GM23338 (cell line): ENCODE data around the gene MACROD1. TPM values are rescaled to one million over a fixed set of nuclear protein-coding genes. Genes with fewer than 3 reads are reported as not detected.

ENCODE experiments used
- ATAC-seq: fragments of 200-7000 bp; cut with Tn5 transposase; 3 replicates; pipeline ENCODE4 v1.9.1; 2020
- DNase-seq: peaks from one replicate; pipeline ENCODE4 v3.0.0-alpha.2; 2015; ENCODE audit warnings: low spot score
- H2AFZ ChIP-seq: fragments of 200-600 bp; sonication (generic); 2 replicates; pipeline ENCODE4 v1.8.0; 2016; ENCODE audit warnings: antibody characterized with exemption, mild to moderate bottlenecking, moderate library complexity
- H3F3A ChIP-seq: fragments of 200-600 bp; sonication (generic); replicated peaks from 2 replicates; pipeline ENCODE4 v1.8.0; 2017; ENCODE audit warnings: antibody characterized with exemption, mixed run types, low read depth
- H3K27ac ChIP-seq: fragments of 200-600 bp; sonication (generic); 2 replicates; pipeline ENCODE4 v1.6.1; 2016; ENCODE audit warnings: low read depth
- H3K27me3 ChIP-seq: fragments of 200-600 bp; sonication (generic); 2 replicates; pipeline ENCODE4 v1.8.0; 2016; ENCODE audit warnings: mild to moderate bottlenecking, mixed run types, moderate library complexity; ENCODE audit not compliant: insufficient read depth
- H3K36me3 ChIP-seq: fragments of 200-600 bp; sonication (generic); 2 replicates; pipeline ENCODE4 v1.8.0; 2016; ENCODE audit warnings: mild to moderate bottlenecking; ENCODE audit not compliant: insufficient read depth
- H3K4me1 ChIP-seq: fragments of 200-600 bp; sonication (generic); 2 replicates; pipeline ENCODE4 v1.8.0; 2016; ENCODE audit warnings: mild to moderate bottlenecking, moderate library complexity; ENCODE audit not compliant: insufficient read depth
- H3K4me2 ChIP-seq: fragments of 200-600 bp; sonication (generic); 2 replicates; pipeline ENCODE4 v1.7.1; 2017; ENCODE audit warnings: mixed run types
- H3K4me3 ChIP-seq: fragments of 200-600 bp; sonication (generic); 2 replicates; pipeline ENCODE4 v1.6.1; 2016; ENCODE audit warnings: mixed run types
- H3K79me2 ChIP-seq: fragments of 200-600 bp; sonication (generic); replicated peaks from 2 replicates; pipeline ENCODE4 v1.8.0; 2017; ENCODE audit warnings: mild to moderate bottlenecking; ENCODE audit not compliant: insufficient read depth
- H3K9me2 ChIP-seq: fragments of 200-600 bp; sonication (generic); 2 replicates; pipeline ENCODE4 v1.8.0; 2017; ENCODE audit not compliant: insufficient read depth
- H4K20me1 ChIP-seq: fragments of 200-600 bp; sonication (generic); replicated peaks from 2 replicates; pipeline ENCODE4 v1.8.0; 2017; ENCODE audit warnings: mild to moderate bottlenecking; ENCODE audit not compliant: insufficient read depth
- H3K27ac Mint-ChIP-seq: 2 replicates; pipeline ENCODE4 v1.8.0; 2020; ENCODE audit warnings: inconsistent platforms, mild to moderate bottlenecking, moderate library complexity, mixed read lengths
- H3K27me3 Mint-ChIP-seq: 3 replicates; pipeline ENCODE4 v1.8.0; 2022; ENCODE audit warnings: low read depth, mild to moderate bottlenecking, moderate library complexity, mixed read lengths, inconsistent platforms; ENCODE audit not compliant: insufficient read depth, poor library complexity
- H3K36me3 Mint-ChIP-seq: 3 replicates; pipeline ENCODE4 v1.8.0; 2021; ENCODE audit warnings: low read depth, mild to moderate bottlenecking, inconsistent platforms, moderate library complexity, mixed read lengths
- H3K4me1 Mint-ChIP-seq: 3 replicates; pipeline ENCODE4 v1.8.0; 2020; ENCODE audit warnings: mild to moderate bottlenecking, inconsistent platforms, mixed read lengths
- H3K4me3 Mint-ChIP-seq: 3 replicates; pipeline ENCODE4 v1.8.0; 2021; ENCODE audit warnings: moderate library complexity, mild to moderate bottlenecking, inconsistent platforms, mixed read lengths
- H3K9me3 Mint-ChIP-seq: 3 replicates; pipeline ENCODE4 v1.8.0; 2020; ENCODE audit warnings: moderate library complexity, mild to moderate bottlenecking, inconsistent platforms, mixed read lengths
- CREB1 ChIP-seq: fragments of 250-450 bp; sonication (Bioruptor Pico); IDR thresholded peaks from 2 replicates; pipeline ENCODE4 v1.5.0; 2020; ENCODE audit warnings: low read depth, mild to moderate bottlenecking, moderate library complexity
- EZH2 ChIP-seq: fragments of 200-600 bp; sonication (generic); IDR thresholded peaks from one replicate; pipeline ENCODE4 v1.8.0; 2017; ENCODE audit warnings: antibody characterized with exemption, mild to moderate bottlenecking, low read depth; ENCODE audit not compliant: unreplicated experiment
- EZH2phosphoT487 ChIP-seq: fragments of 200-600 bp; sonication (generic); IDR thresholded peaks from one replicate; pipeline ENCODE4 v1.8.1; 2018; ENCODE audit warnings: antibody characterized with exemption; ENCODE audit not compliant: unreplicated experiment
- JUNB ChIP-seq: IDR thresholded peaks from one replicate; pipeline ENCODE4 v1.6.1; 2016; ENCODE audit warnings: antibody characterized with exemption; ENCODE audit not compliant: unreplicated experiment
- NANOG ChIP-seq: IDR thresholded peaks from 2 replicates; pipeline ENCODE4 v1.6.1; 2016; ENCODE audit warnings: antibody characterized with exemption, borderline replicate concordance
- POLR2AphosphoS5 ChIP-seq: IDR thresholded peaks from 2 replicates; pipeline ENCODE4 v1.6.1; 2016; ENCODE audit warnings: antibody characterized with exemption, low read depth
- STAT1 ChIP-seq: IDR thresholded peaks from one replicate; pipeline ENCODE4 v1.6.1; 2016; ENCODE audit warnings: antibody characterized with exemption; ENCODE audit not compliant: unreplicated experiment
- ZNF114 ChIP-seq: fragments of 250-450 bp; sonication (Bioruptor Pico); IDR thresholded peaks from 2 replicates; pipeline ENCODE4 v1.5.0; 2020; ENCODE audit warnings: mild to moderate bottlenecking, moderate library complexity
- ZNF331 ChIP-seq: fragments of 250-450 bp; sonication (Bioruptor Pico); IDR thresholded peaks from 2 replicates; pipeline ENCODE4 v1.5.0; 2020; ENCODE audit warnings: low read depth, mild to moderate bottlenecking, moderate library complexity
- polyA plus RNA-seq: library from polyadenylated mRNA; unstranded; fragments of >200 nt; fragmentation: Nextera tagmentation; extraction: Ambion mirVana; gene quantifications from 2 replicates; pipeline ENCODE4 v1.2.1, GENCODE V29; 2016
- total RNA-seq: library from RNA; depleted of rRNA; stranded (reverse); fragments of >200 nt; shearing (Covaris generic); gene quantifications from 2 replicates; pipeline ENCODE4 v1.2.3, GENCODE V29; 2014
- TF ChIP-seq, protein P1 (sequence below): IDR thresholded peaks from one replicate; pipeline ENCODE4 v1.6.1; 2018; ENCODE audit warnings: antibody characterized with exemption; ENCODE audit not compliant: unreplicated experiment
- TF ChIP-seq, protein P2 (sequence below): IDR thresholded peaks from 2 replicates; pipeline ENCODE4 v1.6.1; 2016; ENCODE audit warnings: antibody characterized with exemption
- TF ChIP-seq, protein P3 (sequence below): fragments of 250-450 bp; sonication (Bioruptor Pico); IDR thresholded peaks from 2 replicates; pipeline ENCODE4 v1.5.0; 2020; ENCODE audit warnings: mild to moderate bottlenecking, moderate library complexity

Gene MACROD1
- total and polyA plus RNA-seq, 2 experiments from 2014 or later: 33.0 to 51.6 TPM

DNA sequence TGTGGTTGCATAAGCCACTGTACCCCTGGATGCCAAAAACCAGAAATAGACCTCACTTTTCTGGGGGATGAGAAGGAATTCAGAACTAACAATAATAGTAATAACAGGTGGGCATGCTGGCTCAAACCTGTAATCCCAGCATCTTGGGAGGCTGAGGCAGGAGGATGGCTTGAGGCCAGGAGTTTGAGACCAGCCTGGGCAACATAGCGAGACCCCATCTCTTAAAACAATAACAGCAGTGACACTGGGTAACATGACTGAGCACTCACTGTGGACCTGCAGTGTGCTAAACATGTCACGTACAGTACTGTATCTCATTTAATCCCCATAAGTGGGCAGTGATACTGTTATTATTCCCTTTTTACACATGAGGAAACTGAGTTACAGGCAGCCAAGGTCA, 120.2 kb downstream of the MACROD1 start (continued):
- no peak for TF ChIP-seq ZNF114
- TF ChIP-seq EZH2phosphoT487: no peak
- no peak for TF ChIP-seq CREB1 (CRISPR knock-in tag)

DNA sequence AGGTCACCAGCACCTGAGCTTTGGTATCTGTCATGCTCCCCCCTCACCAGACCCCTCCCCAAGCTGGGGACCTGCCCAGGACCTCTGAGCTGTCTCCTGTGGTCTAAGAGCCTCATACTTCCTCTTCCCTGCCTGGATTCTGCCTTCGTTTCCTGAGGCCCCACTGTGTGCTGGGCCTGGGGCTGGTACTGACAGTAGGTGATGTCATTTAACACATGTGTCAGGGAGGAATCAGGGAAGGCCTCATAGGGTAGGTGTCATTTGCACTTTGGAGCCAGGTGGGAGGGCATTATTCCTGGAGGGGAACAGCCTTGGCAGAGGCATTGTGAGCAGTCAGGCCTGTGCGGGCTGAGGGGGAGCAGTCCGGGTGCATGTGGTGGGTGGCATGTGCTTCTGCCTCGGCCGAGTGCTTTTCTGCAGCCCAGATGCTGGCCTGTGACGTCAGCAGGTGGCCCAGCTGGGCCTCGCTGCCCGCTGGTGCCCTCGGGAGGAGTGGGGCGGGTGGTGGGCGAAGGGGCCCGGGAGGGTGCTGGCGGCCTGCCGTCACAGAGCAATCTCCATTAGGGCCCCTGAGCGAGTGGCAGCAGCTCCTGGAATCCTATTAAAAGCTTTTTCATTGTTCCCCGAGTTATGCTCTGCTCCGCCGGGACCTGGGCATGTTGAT, 121.1 kb downstream of the MACROD1 start:
- Histone ChIP-seq H3K4me1 (peaks cover 5% of the 10 kb centered on the region; the same call in 1 of the 2 replicates), H3K36me3 (no peaks in the 10 kb centered on the region), H3K4me2 (no peak overlapping the region), H3K27me3 (peaks cover 97% of the 10 kb centered on the region), H3K79me2 (no peaks in the 10 kb centered on the region), H4K20me1 (peaks cover 8% of the 10 kb centered on the region; the same call in 1 of the 2 replicates), H3K27ac (no peak overlapping the region), H3K9me2 (no peaks in the 10 kb centered on the region), H3K4me3 (no peak overlapping the region), H2AFZ (no peak overlapping the region), H3F3A (no peaks in the 10 kb centered on the region)
- Mint-ChIP-seq H3K27ac (no peak overlapping the region), H3K36me3 (no peaks in the 10 kb centered on the region), H3K9me3 (no peaks in the 10 kb centered on the region), H3K4me1 (peaks cover 12% of the 10 kb centered on the region), H3K4me3 (no peak overlapping the region), H3K27me3 (peaks cover 54% of the 10 kb centered on the region)
- DNase-seq (no peak), ATAC-seq (no peak)
- TF ChIP-seq JUNB (no peak), EZH2 (no peak), NANOG (no peak), STAT1 (no peak), POLR2AphosphoS5 (no peak), EZH2phosphoT487 (no peak), CREB1 (CRISPR knock-in tag) (no peak), ZNF331 (no peak), ZNF114 (no peak)
- TF ChIP-seq, protein P1, sequence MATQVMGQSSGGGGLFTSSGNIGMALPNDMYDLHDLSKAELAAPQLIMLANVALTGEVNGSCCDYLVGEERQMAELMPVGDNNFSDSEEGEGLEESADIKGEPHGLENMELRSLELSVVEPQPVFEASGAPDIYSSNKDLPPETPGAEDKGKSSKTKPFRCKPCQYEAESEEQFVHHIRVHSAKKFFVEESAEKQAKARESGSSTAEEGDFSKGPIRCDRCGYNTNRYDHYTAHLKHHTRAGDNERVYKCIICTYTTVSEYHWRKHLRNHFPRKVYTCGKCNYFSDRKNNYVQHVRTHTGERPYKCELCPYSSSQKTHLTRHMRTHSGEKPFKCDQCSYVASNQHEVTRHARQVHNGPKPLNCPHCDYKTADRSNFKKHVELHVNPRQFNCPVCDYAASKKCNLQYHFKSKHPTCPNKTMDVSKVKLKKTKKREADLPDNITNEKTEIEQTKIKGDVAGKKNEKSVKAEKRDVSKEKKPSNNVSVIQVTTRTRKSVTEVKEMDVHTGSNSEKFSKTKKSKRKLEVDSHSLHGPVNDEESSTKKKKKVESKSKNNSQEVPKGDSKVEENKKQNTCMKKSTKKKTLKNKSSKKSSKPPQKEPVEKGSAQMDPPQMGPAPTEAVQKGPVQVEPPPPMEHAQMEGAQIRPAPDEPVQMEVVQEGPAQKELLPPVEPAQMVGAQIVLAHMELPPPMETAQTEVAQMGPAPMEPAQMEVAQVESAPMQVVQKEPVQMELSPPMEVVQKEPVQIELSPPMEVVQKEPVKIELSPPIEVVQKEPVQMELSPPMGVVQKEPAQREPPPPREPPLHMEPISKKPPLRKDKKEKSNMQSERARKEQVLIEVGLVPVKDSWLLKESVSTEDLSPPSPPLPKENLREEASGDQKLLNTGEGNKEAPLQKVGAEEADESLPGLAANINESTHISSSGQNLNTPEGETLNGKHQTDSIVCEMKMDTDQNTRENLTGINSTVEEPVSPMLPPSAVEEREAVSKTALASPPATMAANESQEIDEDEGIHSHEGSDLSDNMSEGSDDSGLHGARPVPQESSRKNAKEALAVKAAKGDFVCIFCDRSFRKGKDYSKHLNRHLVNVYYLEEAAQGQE: no peak
- TF ChIP-seq, protein P2, sequence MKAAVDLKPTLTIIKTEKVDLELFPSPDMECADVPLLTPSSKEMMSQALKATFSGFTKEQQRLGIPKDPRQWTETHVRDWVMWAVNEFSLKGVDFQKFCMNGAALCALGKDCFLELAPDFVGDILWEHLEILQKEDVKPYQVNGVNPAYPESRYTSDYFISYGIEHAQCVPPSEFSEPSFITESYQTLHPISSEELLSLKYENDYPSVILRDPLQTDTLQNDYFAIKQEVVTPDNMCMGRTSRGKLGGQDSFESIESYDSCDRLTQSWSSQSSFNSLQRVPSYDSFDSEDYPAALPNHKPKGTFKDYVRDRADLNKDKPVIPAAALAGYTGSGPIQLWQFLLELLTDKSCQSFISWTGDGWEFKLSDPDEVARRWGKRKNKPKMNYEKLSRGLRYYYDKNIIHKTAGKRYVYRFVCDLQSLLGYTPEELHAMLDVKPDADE: no peak
- TF ChIP-seq, protein P3, sequence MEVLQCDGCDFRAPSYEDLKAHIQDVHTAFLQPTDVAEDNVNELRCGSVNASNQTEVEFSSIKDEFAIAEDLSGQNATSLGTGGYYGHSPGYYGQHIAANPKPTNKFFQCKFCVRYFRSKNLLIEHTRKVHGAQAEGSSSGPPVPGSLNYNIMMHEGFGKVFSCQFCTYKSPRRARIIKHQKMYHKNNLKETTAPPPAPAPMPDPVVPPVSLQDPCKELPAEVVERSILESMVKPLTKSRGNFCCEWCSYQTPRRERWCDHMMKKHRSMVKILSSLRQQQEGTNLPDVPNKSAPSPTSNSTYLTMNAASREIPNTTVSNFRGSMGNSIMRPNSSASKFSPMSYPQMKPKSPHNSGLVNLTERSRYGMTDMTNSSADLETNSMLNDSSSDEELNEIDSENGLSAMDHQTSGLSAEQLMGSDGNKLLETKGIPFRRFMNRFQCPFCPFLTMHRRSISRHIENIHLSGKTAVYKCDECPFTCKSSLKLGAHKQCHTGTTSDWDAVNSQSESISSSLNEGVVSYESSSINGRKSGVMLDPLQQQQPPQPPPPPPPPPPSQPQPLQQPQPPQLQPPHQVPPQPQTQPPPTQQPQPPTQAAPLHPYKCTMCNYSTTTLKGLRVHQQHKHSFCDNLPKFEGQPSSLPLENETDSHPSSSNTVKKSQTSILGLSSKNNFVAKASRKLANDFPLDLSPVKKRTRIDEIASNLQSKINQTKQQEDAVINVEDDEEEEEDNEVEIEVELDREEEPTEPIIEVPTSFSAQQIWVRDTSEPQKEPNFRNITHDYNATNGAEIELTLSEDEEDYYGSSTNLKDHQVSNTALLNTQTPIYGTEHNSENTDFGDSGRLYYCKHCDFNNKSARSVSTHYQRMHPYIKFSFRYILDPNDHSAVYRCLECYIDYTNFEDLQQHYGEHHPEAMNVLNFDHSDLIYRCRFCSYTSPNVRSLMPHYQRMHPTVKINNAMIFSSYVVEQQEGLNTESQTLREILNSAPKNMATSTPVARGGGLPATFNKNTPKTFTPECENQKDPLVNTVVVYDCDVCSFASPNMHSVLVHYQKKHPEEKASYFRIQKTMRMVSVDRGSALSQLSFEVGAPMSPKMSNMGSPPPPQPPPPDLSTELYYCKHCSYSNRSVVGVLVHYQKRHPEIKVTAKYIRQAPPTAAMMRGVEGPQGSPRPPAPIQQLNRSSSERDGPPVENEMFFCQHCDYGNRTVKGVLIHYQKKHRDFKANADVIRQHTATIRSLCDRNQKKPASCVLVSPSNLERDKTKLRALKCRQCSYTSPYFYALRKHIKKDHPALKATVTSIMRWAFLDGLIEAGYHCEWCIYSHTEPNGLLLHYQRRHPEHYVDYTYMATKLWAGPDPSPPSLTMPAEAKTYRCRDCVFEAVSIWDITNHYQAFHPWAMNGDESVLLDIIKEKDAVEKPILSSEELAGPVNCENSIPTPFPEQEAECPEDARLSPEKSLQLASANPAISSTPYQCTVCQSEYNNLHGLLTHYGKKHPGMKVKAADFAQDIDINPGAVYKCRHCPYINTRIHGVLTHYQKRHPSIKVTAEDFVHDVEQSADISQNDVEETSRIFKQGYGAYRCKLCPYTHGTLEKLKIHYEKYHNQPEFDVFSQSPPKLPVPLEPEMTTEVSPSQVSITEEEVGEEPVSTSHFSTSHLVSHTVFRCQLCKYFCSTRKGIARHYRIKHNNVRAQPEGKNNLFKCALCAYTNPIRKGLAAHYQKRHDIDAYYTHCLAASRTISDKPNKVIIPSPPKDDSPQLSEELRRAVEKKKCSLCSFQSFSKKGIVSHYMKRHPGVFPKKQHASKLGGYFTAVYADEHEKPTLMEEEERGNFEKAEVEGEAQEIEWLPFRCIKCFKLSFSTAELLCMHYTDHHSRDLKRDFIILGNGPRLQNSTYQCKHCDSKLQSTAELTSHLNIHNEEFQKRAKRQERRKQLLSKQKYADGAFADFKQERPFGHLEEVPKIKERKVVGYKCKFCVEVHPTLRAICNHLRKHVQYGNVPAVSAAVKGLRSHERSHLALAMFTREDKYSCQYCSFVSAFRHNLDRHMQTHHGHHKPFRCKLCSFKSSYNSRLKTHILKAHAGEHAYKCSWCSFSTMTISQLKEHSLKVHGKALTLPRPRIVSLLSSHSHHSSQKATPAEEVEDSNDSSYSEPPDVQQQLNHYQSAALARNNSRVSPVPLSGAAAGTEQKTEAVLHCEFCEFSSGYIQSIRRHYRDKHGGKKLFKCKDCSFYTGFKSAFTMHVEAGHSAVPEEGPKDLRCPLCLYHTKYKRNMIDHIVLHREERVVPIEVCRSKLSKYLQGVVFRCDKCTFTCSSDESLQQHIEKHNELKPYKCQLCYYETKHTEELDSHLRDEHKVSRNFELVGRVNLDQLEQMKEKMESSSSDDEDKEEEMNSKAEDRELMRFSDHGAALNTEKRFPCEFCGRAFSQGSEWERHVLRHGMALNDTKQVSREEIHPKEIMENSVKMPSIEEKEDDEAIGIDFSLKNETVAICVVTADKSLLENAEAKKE (CRISPR knock-in tag): no peak
